NCI-H2196 (cell line): ENCODE results near the gene CBLN3.
"Not testable (repeated sequence)": the region's sequence is repeated elsewhere in the genome, so short reads cannot be mapped to it uniquely, and the experiment has no call there.

Experiments used
- DNase-seq: peaks from one replicate; lab custom pipeline; 2025; ENCODE audit not compliant: unreplicated experiment; lab: John Stamatoyannopoulos, UW

The CBLN3 gene

DNA sequence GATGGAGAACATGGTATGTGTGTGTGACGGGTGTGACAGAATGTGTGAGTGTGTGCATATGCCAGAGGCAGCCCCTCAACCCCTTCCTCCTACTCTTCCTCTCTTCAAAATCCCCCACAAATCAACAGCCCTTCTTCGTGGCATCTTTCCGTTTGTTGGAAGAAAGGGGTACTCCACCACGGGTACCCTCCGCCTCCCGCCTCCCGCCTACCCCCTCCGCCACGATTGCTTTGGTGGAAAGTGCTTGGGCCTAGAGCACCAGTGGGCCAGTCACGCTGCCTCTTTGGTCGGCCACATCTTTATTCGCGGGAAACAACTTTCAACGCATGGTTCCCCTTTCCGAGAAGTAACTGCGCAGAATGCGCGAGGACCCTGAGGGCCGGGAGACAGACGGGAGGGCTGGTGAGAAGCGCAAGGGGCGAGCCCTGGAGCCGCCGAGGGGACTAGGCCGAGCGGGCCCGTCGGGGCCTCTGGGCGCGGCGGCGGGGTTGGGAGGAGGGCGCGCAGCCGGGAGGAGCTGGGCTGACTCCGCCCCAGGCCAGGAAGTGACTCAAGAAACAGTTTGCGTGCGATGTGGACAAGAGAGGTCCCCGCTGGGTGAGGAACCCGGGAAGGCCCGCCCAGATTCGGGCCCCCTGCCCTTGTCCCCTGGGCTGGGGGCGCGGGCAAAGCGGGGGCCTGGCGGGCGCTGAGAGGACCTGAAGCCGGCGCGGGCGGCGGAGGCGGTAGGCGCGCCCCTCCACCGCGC lies at the start of gene CBLN3, which contains the start of gene KHNYN:
TSS of gene CBLN3 (minus strand) at position 274 of the 748 bp plus-strand sequence. CDS start 614 bp downstream, outside the sequence.
TSS of gene KHNYN (plus strand) at position 560 of the 748 bp plus-strand sequence. CDS start 777 bp downstream, outside the sequence.
- peak; percentile 88 for DNase-seq

DNA sequence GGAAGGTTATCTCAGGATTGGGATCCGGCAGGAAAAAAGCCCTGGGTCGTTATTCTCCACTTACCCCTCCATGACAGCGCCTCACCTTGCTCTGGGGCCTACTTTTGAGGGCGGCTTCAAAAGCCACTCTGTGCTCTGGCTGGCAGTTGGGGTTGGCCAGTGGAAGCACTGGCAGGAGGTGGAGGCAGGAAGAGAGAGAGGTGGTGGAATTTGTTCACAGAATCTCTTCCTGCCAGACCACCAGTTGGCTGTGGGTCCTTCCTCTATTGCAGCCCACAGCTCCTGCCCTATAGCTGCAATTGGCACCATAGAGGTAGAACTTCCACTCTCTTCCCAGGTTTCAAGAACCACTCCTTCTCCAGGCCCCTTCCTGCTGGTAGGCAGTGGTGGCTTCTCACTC lies 45.8 kb upstream of the CBLN3 start:
- no peak for DNase-seq

DNA sequence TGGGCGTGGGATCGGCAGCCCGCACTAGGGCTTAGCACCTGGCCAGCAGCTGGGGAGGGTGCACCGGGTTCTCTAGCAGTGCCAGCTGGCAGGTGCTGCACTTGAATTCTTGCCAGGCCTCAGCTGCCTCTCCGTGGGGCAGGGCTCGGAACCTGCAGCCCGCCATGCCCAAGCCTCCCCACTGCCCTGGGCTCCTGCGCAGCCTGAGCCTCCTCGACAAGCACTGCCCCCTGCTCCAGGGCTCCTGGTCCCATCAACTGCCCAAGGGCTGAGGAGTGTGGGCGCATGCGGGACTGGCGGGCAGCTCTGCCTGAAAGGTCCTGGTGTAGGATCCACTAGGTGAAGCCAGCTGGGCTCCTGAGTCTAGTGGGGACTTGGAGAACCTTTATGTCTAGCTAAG lies 43.7 kb upstream of the CBLN3 start:
- DNase-seq = no peak

DNA sequence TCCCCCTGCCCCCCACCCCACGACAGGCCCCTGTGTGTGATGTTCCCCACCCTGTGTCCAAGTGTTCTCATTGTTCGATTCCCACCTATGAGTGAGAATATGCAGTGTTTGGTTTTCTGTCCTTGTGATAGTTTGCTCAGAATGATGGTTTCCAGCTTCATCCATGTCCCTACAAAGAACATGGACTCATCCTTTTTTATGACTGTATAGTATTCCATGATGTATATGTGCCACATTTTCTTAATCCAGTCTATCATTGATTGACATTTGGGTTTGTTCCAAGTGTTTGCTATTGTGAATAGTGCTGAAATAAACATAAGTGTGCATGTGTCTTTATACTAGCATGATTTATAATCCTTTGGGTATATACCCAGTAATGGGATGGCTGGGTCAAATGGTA lies 41.0 kb upstream of the CBLN3 start:
- DNase-seq = not testable (repeated sequence)

DNA sequence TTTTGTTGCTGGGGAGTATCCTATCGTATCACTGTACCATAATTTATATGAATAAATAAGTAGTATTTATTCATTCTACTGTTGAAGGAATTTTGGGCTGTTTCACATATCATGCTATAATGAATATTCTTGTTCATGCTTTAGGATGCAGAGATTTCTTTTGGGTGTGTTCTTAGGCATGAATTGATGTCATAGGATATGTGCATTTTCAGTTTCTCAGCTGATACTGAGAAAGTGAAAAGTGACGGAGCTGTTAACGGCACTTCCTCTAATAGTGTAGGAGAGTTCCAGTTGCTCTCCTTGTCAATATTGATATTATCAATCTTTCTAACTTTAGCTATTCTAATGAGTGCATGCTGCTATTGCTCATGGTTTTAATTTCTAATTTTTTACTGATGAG lies 36.3 kb upstream of the CBLN3 start:
- DNase-seq = no peak

DNA sequence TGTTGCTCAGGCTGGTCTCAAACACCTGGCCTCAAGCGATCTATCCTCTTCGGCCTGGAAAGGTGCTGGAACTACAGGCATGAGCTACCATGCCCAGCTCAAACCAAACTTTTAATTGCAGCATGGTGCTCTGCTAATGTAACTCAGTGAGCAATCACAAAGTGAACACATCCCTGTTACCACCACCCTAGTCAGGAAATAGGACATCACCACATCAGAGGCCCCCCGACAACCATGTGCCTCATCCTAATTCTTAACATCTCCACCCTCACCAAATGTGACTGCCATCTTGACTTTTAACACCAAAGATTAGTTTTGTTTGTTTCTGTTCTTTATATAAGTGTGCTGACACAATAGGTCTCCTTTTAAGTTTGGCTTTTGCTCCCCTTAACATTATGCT lies 35.9 kb upstream of the CBLN3 start:
- no peak for DNase-seq

DNA sequence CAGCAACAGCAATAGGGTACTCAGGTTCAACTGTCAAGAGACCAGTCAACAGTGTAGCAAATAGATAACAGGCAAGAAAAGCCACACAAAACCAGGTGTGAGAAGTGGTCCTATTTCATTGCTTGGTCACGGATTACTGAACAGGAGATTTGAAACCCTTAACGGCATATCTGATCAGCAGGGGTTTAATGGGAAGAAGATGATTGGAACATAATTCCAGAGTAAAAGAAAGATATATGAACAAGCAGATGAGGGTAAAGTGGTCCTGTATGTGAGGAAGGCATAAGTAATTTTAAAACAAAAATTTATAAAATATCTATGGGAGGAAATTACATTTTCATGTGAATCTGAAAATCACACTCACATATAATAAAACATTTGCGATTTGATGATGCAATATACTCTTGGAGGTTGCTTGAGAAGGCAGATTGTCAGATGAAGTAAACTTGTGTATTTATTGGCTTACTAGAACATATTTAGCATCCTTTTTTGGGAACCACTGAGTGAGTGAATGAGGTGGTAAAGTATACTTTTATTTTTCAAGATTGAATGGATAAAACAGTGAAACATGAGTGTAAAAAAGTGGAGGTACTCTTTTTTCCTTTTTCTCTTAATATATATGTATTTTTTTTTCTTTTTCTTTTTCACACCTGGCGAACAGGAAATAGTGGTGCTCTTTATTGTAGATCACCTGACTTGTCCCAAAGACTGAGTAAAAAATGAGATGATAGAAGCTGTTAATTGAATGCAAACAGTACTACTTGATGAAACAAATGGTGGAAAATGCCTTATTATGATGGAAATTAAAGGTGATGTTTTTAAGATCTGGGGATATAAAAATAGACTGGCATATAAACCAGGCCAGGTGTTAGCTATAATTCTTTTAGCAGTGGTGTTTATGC lies 34.7 kb upstream of the CBLN3 start:
- no peak for DNase-seq

DNA sequence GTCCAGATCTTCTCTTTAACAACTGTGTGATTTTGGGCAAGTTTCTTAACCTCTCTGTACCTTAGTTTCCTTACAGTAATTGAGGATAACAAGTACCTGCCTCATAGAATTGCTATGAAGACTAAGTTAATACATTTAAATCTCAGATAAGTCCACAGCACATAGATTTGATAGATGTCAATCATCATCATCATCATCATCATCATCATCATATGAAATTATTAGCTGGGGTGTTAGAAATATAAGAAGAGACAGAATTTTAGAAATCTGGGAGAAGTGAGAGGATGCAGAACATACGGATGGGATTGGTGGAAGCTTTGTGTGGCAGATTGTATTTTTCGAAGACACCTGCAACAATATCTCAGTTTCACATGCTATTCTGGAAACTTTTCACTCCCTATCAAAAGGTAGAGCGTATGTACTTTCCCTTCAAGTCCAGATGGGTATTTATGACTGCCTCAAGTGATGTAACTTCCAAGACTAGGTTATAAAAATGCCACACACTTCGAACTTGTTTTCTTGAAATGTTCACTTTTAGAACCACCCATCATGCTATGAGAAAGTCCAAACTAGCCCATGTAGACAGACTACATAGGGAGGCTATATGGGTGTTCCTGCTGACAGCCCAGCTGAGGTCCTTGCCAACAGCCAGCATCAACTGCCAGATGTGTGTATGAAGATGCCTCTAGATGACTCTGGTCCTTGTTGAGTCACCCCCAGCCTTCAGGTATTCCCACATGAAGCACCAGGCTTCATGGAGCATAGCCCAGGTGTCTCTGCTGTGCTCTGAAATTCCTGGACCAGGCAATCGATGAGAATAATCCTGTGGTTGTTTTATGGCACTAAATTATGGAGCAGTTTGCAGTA lies 33.8 kb upstream of the CBLN3 start:
- DNase-seq = no peak

DNA sequence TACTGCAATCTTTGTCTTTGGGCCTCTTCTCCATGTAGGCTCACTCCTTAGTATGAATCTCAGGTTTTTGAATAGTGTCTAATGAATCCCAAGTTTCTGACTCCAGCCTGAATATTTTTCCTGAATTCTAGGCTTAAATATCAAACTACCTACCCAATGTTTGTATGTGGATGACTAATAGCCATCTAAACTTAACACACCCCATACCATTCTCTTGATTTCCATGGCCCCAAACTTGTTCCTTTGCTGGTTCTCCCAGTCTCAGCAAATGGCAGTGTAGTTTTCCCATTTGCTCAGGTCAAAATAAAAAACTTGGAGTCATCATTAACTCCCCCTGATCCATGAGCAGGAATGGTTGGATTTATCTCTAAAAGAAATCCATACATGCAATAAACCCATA lies 31.9 kb upstream of the CBLN3 start:
- no peak for DNase-seq

DNA sequence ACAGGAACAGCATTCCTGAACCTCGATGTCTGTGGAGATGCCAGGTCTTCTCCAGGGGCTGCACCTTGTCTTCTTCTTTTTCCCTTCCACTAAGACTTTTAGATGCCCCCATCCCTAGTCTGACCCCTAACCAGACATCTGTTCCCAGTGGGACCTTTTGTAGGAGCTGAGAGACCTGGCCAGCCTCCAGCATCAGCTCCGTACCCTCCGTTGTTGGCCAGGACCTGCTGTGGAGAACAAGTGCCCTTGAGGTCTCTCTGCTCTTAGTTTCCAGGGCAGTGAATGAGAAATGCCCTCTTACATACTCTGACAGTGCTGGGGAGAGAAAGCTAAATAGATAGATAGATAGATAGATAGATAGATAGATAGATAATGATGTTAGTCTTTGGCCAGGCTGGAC lies 29.9 kb upstream of the CBLN3 start:
- DNase-seq = no peak

DNA sequence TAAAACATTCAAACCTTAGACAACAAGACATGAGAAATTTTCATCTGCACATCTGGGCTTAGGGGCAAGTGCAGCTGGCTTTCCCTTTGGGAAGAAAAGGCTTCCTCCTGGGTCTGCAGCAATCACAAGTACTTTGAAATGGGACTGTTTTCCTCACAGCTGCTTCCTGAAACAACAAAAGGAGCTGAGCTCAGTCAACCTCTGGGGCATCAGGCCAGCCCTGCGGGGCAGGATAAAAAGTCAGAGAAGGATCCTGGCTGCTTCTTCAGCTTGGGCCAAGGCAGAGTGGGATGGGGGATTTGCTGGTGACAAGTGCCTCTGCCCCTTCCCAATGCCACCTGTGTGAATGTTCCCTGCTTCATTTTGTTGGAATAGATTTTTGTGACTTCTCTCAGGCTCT lies 29.3 kb upstream of the CBLN3 start:
- DNase-seq = no peak

DNA sequence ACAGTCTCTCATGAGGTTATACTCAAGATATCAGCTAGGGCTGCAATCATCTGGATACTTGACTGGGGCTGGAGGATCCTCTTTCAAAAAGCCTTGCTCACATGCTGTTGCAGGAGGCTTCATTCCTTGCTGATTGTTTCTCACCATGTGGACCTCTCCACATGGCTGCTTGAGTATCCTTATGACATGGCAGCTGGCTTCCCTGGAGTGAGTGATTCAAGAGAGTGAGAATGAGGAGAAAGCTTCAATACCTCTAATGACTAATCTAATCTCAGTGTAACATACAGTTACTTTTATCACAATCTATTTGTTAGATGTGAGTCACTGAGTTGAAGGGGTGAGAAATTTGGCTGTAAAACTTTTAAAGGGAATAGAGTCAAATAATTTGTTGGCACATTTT lies 27.5 kb upstream of the CBLN3 start:
- DNase-seq = no peak

DNA sequence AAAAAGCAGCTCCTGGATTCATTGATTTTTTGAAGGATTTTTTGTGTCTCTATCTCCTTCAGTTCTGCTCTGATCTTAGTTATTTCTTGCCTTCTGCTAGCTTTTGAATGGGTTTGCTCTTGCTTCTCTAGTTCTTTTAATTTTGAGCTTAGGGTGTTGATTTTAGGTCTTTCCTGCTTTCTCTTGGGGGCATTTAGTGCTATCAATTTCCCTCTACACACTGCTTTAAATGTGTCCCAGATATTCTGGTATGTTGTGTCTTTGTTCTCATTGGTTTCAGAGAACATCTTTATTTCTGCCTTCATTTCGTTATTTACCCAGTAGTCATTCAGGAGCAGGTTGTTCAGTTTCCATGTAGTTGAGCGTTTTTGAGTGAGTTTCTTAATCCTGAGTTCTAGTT lies 21.4 kb upstream of the CBLN3 start:
- DNase-seq = not testable (repeated sequence)

DNA sequence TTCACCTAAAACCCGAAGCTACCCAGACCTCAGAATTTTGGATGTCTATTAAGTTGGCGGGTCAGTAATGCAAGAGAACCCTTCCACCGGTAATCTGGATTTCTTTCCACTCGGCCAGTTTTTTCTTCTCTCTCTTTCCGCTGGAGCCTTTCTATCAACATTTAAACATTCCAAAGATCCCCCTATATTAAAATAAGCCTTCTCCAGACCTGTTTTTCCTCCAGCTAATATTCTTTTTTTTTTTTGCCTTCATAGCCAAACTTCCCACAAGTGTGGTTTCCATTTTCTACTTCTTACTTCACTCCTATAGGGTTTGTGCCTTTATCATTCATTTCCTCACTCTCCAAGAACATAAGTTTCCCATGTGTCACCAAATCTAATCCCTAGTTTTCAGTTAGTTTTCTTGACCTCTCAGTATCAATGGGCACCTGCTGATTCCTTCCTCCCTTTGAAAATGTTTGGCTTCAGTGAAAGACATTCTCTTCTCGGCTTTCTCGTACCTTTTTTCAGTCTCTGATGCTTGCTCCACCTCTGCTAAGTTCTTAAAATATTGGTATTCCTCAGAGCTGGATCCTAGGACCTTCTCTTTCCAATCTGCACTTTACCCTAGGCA lies 13.7 kb upstream of the CBLN3 start:
- no peak for DNase-seq

DNA sequence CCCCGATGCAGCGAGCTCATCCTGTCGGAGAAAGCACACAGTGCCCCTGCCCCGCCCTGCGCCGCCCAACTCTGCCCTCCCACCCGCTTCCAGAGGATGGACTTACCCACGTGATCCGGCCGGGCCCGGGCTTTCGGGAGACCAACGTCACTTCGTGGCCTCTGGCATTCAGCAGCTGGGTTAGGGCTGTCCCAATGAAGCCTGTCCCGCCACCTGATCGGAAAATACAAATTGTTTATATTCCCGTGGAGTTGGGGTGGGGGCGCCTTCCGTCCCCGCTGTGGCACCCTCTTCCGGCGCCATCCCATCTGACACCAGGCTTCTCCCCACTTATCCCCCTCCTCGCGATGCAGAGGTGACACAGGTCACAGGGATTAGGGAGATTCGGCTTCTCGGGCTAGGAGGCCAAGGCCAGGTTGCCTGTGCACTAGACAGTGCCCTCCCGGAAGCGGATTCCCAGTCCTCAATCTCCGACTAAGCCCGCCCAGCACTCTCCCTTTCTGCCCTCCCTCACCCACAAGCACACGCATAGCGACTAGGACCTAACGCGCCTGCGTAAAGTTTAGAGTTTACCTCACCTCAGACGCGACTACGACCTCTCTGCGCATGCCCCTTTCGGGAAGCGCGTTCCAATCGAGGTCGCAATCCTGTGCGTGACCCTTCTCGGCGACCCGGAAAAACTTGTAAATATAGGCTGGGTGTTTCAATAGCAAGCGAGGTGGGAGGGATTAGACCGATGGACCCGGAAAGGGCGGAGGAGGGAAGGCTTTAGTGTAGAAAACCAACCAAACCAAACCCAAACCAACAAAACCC lies 13.0 kb upstream of the CBLN3 start, which contains the start of gene SDR39U1:
TSS of gene SDR39U1 (minus strand) at position 537 of the 813 bp plus-strand sequence. CDS start at position 530, 7 bp downstream.
- peak; percentile 99 for DNase-seq

DNA sequence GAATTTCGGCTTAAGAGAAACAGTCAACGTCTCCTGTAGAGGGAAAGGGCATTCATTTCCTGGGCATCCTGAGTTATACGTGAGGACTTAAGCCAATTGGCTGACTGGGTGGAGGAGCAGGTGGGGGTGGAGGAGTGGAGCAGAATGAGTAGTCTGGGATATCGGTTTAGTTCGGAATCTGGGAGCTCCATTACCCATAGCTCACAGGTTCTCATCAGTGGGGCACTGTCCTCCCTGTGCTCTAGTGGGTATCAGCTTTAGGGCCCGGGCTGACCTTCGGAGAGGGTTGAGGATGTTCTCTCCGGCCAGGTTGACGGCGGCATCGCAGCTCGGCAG lies 12.4 kb upstream of the CBLN3 start:
- DNase-seq = peak; percentile 57

DNA sequence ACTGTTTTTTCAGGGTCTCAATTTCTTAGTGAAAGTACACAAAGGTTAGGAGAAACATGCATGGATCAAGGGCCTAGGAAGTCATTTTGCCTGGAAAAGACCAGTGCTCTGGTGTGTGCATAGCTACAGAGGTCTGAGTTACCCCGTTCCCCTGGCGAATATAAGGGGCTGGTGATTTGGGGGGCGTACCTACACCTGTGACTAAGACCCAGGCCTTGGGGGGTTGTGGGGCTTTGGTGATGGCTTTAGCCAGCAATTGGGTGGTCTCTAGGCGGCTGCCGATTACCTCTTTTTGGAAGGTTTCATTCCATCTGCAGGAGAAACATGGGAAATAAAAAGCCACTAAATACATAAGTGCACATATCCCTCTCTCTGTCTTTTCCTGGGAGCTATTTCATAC lies 12.0 kb upstream of the CBLN3 start:
- DNase-seq = no peak

DNA sequence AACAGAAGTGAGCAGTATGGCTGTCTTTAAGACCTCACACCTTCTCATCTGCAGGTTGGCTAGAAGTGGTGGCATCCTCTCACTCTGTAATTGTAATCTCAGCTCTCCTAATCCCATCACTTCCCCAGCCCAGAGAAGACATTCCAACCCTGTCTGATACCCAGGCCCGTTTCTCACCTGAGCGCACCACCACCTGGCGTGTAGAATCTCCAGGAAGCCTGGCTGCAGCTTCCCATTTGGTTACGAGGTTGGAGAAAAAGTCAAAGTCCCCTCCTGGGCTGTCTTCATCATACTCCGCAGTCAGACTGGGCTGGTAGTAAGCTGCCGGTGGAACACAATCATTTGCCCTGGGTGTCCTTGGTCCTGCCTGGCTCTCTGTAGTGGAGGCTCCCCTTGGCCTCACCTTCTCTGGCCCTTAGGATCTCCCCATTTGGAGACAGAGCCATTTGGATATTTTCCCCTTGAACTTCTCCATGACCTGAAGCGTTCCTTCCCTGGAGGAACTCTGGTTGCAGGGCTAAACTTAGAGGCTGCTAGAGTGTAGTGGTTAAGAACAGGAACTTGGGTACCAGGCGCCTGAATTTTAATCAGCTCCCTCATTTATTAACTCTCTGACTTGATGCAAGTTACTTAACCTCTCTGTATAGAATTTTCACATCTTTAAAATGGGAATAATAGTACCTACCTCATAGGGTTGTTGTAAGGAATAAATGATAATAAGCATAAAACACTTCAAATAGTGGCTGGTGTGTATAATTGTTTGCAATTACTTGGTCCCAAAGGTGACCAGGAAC lies 11.3 kb upstream of the CBLN3 start:
- no peak for DNase-seq
